ENCODE data around the gene SH3BP4. TPM values are rescaled to one million over a fixed set of nuclear protein-coding genes. Genes with fewer than 3 reads are reported as not detected.

Gene SH3BP4
- total RNA-seq, 1 experiment from 2014 or later = 20.2 TPM

- DNase-seq (ENCODE audit: low read depth) = no peak
Measured at GRCh38 chr2:235034265-235035118, 82.7 kb downstream of the SH3BP4 start.

- no peak for DNase-seq (ENCODE audit: low read depth)
Measured at GRCh38 chr2:235037604-235038166, 85.9 kb downstream of the SH3BP4 start.

GRCh38 chr2:235041221-235041917 is 89.6 kb downstream of the SH3BP4 start:
- DNase-seq (ENCODE audit: low read depth) = no peak

- DNase-seq (ENCODE audit: low read depth) = no peak
Measured at GRCh38 chr2:235041918-235042575, 90.2 kb downstream of the SH3BP4 start.

- no peak for DNase-seq (ENCODE audit: low read depth)
Measured at GRCh38 chr2:235042576-235043515, 91.0 kb downstream of the SH3BP4 start.

GRCh38 chr2:235043762-235044500 is 92.1 kb downstream of the SH3BP4 start:
- DNase-seq (ENCODE audit: low read depth) = no peak

- DNase-seq (ENCODE audit: low read depth) = no peak
Measured at GRCh38 chr2:235044501-235045271, 92.9 kb downstream of the SH3BP4 start.

GRCh38 chr2:235045336-235045972 is 93.6 kb downstream of the SH3BP4 start:
- no peak for DNase-seq (ENCODE audit: low read depth)

GRCh38 chr2:235045973-235046343 is 94.1 kb downstream of the SH3BP4 start:
- DNase-seq (ENCODE audit: low read depth) = no peak

- DNase-seq (ENCODE audit: low read depth) = no peak
Measured at GRCh38 chr2:235046589-235046988, 94.8 kb downstream of the SH3BP4 start.

- DNase-seq (ENCODE audit: low read depth) = no peak
Measured at GRCh38 chr2:235047171-235048160, 95.6 kb downstream of the SH3BP4 start.

GRCh38 chr2:235048549-235048948 is 96.7 kb downstream of the SH3BP4 start:
- no peak for DNase-seq (ENCODE audit: low read depth)

GRCh38 chr2:235049069-235049468 is 97.3 kb downstream of the SH3BP4 start:
- DNase-seq (ENCODE audit: low read depth) = no peak

GRCh38 chr2:235049719-235050118 is 97.9 kb downstream of the SH3BP4 start:
- no peak for DNase-seq (ENCODE audit: low read depth)

GRCh38 chr2:235050980-235051351 is 99.1 kb downstream of the SH3BP4 start:
- peak; percentile 79 for DNase-seq (ENCODE audit: low read depth)

GRCh38 chr2:235051436-235052260 is 99.8 kb downstream of the SH3BP4 start:
- DNase-seq (ENCODE audit: low read depth) = no peak
